Astrocyte of the spinal cord (primary cell): ENCODE measurements around the gene ADGRB3.

Experiments used
- DNase-seq: peaks from one replicate; pipeline ENCODE4 v3.0.0; 2011; ENCODE audit warnings: low read depth, low spot score
- H3K4me3 ChIP-seq: 2 replicates; pipeline ENCODE4 v1.5.1; 2011; ENCODE audit warnings: low read depth, mild to moderate bottlenecking, low read length, moderate library complexity
- CTCF ChIP-seq: IDR thresholded peaks from 2 replicates; pipeline ENCODE4 v1.5.1; 2012; ENCODE audit warnings: low read depth, mild to moderate bottlenecking, low read length, inconsistent platforms
- in situ Hi-C: cut with HindIII; loops from 2 replicates; pipeline ENCODE4 v1.10.0; 2017; ENCODE audit warnings: low sequenced_read_pairs

ADGRB3 gene

DNA sequence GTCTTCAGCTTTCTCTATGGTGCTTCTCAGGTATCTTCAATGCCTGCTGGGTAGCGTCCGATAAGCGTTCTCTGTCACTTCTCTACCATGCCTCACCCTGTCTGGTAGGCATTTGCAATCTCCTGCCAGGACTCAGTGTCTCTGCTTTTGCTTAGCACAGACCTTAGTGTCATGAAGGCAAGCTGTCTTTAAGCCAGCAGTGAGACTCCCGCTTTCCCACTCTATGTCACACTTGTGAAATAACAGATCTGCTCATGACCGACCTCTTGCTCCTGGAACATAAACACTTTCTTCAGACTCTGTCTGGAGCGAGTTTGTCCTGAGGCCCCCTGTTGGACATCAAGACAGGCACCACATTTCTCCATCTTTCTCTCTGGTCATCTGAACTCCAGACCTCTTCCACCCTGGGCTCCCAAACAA is 17.0 kb downstream of the ADGRB3 start:
- TF ChIP-seq CTCF = peak; percentile 17
- no peak for DNase-seq
- in situ Hi-C loops = no loop called here
- no peak overlapping the region for H3K4me3 ChIP-seq

DNA sequence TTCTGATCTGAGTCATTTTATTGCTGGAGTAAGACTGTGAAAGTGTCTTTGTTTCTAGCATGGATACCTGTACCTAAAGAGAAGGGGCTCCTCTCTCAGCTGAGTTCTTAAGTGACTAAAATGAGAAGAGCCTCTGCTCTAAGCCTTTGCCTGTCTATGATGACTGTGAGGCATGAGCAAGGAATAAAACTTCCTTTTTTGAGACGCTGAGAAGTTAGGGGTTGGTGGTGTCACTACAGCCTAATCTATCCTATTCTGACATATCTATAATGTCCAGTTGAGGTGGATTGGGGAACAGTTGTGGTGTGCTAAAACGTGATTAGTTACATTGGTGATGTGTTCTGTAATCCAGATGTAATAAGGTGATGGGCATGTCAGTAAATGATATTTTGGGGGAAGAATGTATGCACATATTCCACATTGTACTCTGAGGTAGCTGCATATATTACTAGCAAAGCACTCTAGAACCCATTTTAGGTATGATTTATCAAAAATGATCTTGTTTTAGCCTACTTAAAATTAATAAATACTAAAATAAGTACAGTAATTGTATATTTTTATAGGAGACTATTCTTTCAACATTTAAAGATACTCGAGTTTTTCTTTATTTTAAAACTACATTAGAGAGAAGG is 18.1 kb downstream of the ADGRB3 start:
- TF ChIP-seq CTCF = no peak
- DNase-seq = no peak
- no peak overlapping the region for H3K4me3 ChIP-seq
- in situ Hi-C loops = no loop called here

DNA sequence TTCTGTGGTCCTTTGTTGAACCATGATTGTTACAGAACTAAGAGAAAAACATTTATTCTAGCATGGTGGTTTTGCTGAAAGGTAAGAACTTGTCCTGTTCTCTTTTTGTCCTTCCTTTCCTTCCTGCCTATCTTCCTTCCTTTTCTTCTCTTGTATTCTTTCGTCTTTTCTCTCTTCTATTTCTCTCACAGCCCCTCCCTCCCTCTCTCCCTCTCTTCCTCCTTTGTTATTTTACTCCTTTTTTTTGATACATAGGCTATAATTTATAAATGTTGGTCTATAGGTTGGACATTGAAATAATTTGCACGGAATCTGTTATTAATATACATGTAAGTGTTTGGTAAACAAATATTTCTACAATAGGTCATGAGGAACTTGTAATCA is 18.6 kb downstream of the ADGRB3 start:
- in situ Hi-C loops = no loop called here
- DNase-seq = no peak
- no peak for TF ChIP-seq CTCF
- H3K4me3 ChIP-seq = no peak overlapping the region

GRCh38 chr6:68654134-68654533 is 19.1 kb downstream of the ADGRB3 start:
- H3K4me3 ChIP-seq = no peak overlapping the region
- in situ Hi-C loops = no loop called here
- no peak for TF ChIP-seq CTCF
- DNase-seq = no peak

- TF ChIP-seq CTCF = no peak
Measured at GRCh38 chr6:68655028-68655427, 19.9 kb downstream of the ADGRB3 start.

DNA sequence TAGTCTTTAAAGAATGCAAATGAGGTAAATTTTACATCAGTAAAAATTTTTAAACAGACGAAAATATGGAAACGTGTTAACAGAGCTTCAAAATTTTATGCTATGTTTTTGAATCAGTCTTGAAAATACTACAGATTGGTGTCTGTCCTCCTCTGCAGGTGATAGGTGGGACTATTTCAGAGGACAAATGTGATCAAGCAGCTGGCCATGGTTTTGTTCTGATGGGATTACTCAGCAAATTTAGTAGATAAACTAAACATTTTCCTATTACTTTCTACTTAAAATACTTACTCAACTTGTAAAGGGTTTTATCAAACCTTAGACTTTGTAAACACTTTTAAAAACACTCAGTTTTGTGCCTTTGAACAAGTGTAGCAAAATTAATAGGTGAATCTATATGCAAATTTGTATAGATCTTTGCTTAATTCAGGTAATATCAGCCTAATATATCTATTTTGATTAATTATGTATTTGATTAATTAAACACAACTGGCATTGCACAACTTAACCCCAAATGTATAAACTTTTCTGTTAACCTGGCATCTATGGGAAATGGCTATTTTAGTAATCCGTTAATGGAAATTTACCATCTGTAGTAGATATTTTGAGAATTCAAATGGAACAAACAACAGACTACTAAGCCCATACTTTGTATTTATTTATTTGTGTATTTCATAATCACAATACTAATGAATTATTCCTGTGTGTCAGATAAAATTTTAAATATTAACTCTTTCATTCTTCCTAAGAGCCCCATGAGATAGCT is 22.5 kb downstream of the ADGRB3 start:
- in situ Hi-C loops = no loop called here
- H3K4me3 ChIP-seq = no peak overlapping the region
- TF ChIP-seq CTCF = no peak
- DNase-seq = no peak

More at GRCh38 chr6:68655028-68655427, 19.9 kb downstream of the ADGRB3 start:
- DNase-seq = no peak
- no peak overlapping the region for H3K4me3 ChIP-seq
- in situ Hi-C loops = no loop called here
